AG04450 (cell line): ENCODE data around the gene RPTOR. TPM values are rescaled to one million over a fixed set of nuclear protein-coding genes. Genes with fewer than 3 reads are reported as not detected.

Source experiments
- CTCF ChIA-PET: fragments of 300-600, 350-600 bp; formaldehyde crosslinking; extraction: SDS; loops from one replicate; lab custom pipeline; 2022; ENCODE audit warnings: antibody characterized with exemption, inconsistent platforms; lab: Charles Lee
- POLR2A ChIA-PET: fragments of 350-600 bp; formaldehyde crosslinking; extraction: SDS; loops from one replicate; lab custom pipeline; 2021; ENCODE audit warnings: antibody characterized with exemption, inconsistent platforms; lab: Yijun Ruan, JAX
- DNase-seq: peaks from one replicate; pipeline ENCODE4 v3.0.0-alpha.2; 2011; ENCODE audit warnings: low read depth, low spot score
- H3K27ac ChIP-seq: one replicate; pipeline ENCODE4 v1.5.1; 2012; ENCODE audit warnings: low read depth, low read length, control low read depth
- H3K27me3 ChIP-seq: one replicate; pipeline ENCODE4 v1.6.0; 2012; ENCODE audit warnings: low read length; ENCODE audit not compliant: control insufficient read depth, insufficient read depth
- H3K4me3 ChIP-seq: 2 replicates; pipeline ENCODE4 v1.5.1; 2011; ENCODE audit warnings: mild to moderate bottlenecking, low read depth, low read length, control low read depth
- H3K9me3 ChIP-seq: 2 replicates; pipeline ENCODE4 v1.5.1; 2012; ENCODE audit warnings: low read length; ENCODE audit not compliant: control insufficient read depth, insufficient read depth
- CTCF ChIP-seq: IDR thresholded peaks from 2 replicates; pipeline ENCODE4 v1.5.1; 2011; ENCODE audit warnings: low read depth, low read length, control low read depth, inconsistent platforms
- polyA plus RNA-seq: library from polyadenylated mRNA; depleted of rRNA; stranded (reverse); fragments of >200 nt; gene quantifications from 2 replicates; pipeline ENCODE4 v1.2.3, GENCODE V29; 2011

RPTOR gene
- polyA plus RNA-seq, 1 experiment: 6.2 TPM

- no peak for TF ChIP-seq CTCF
- no peaks in the 10 kb centered on the region for H3K27me3 ChIP-seq
- DNase-seq: no peak
- CTCF ChIA-PET: interaction anchor here (0.7 to 0.8 kb wide), 2 partner anchors 179 to 180 kb away, joined by 3 read pairs; no protein-coding TSS in a partner anchor
- H3K4me3 ChIP-seq: no peak overlapping the region
- POLR2A ChIA-PET: no interaction called here
- H3K9me3 ChIP-seq: no peaks in the 10 kb centered on the region; the same call in 1 of the 2 replicates
- no peak overlapping the region for H3K27ac ChIP-seq
These were observed 210.2 kb downstream of the RPTOR start for GRCh38 chr17:80754846-80755245.

GRCh38 chr17:80755650-80756405, 211.2 kb downstream of the RPTOR start:
- Histone ChIP-seq H3K27ac (no peak overlapping the region), H3K27me3 (no peaks in the 10 kb centered on the region), H3K4me3 (no peak overlapping the region), H3K9me3 (no peaks in the 10 kb centered on the region; the same call in 1 of the 2 replicates)
- ChIA-PET POLR2A (interaction anchor here (0.6 to 0.7 kb wide), 2 partner anchors 13 to 307 kb away, joined by 7 to 10 read pairs; no protein-coding TSS in a partner anchor), CTCF (interaction anchor here (0.6 to 0.9 kb wide), 4 partner anchors 34 to 301 kb away, joined by 3 to 4 read pairs (median 3); no protein-coding TSS in a partner anchor)
- no peak for DNase-seq
- TF ChIP-seq CTCF: peak; percentile 31

GRCh38 chr17:80758481-80759376, 214.1 kb downstream of the RPTOR start:
- DNase-seq: no peak
- Histone ChIP-seq H3K9me3 (peaks cover 3% of the 10 kb centered on the region; the same call in 1 of the 2 replicates), H3K27ac (peak overlapping the region; percentile 69), H3K4me3 (no peak overlapping the region), H3K27me3 (no peaks in the 10 kb centered on the region)
- ChIA-PET CTCF (no interaction called here), POLR2A (no interaction called here)
- TF ChIP-seq CTCF: no peak

- POLR2A ChIA-PET: no interaction called here
- TF ChIP-seq CTCF: no peak
- CTCF ChIA-PET: no interaction called here
- H3K9me3 ChIP-seq: peaks cover 3% of the 10 kb centered on the region; the same call in 1 of the 2 replicates
- H3K27me3 ChIP-seq: no peaks in the 10 kb centered on the region
- no peak for DNase-seq
- H3K4me3 ChIP-seq: no peak overlapping the region
- peak overlapping the region; percentile 69 for H3K27ac ChIP-seq
These were observed 214.7 kb downstream of the RPTOR start for GRCh38 chr17:80759377-80759673.
